NCI-H526 (cell line): Measurements from ENCODE around the gene CCDC93.

Experiments
- DNase-seq, 2 experiments: peaks; one replicate each; lab custom pipeline; 2025; lab: John Stamatoyannopoulos, UW

CCDC93 gene

DNA sequence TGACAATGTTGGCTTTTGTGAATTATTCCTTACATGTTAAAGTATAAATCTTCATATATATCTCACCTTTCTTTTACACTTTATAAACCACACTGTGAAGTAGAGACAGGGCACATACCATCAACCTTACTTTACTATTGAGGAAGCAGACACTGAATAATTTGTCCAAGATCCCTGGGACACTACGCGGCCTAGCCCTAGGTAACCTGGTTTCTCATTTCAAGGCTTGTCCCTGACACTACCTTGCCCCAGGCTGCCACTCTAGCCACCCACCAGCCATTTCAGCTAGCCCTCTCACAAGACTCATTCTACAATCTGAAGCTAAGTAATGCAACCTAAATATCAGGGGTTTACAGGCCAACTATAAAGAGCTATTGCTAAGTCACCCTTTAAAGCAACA lies 26.7 kb downstream of the CCDC93 start:
- DNase-seq = no peak

DNA sequence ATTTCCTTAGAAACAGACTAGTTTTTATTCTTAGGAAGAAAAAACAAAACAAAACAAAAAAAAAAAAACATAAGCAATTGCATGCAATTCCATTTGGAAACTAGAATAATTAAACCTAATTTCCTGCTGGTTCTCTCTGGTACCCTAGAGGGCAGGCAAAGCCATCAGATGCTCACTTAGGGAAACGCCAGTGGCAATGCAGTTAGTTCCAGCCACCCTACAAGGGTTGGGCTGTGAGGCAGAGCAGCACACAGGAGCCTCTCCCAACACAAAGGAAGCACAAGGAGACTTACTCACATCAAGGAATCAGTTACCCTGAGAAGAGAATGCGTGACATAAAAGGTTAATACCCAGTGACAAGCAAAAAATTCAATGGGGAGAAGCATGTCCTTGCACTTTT lies 28.8 kb downstream of the CCDC93 start:
- DNase-seq = no peak

- no peak for DNase-seq
Measured at GRCh38 chr2:117984208-117984607, 29.7 kb downstream of the CCDC93 start.

- no peak for DNase-seq
Measured at GRCh38 chr2:117983040-117983439, 30.8 kb downstream of the CCDC93 start.

- no peak for DNase-seq
Measured at GRCh38 chr2:117982376-117983033, 31.4 kb downstream of the CCDC93 start.

GRCh38 chr2:117981810-117982209 lies 32.1 kb downstream of the CCDC93 start:
- no peak for DNase-seq

- DNase-seq = no peak
Measured at GRCh38 chr2:117980783-117981676, 32.8 kb downstream of the CCDC93 start.

DNA sequence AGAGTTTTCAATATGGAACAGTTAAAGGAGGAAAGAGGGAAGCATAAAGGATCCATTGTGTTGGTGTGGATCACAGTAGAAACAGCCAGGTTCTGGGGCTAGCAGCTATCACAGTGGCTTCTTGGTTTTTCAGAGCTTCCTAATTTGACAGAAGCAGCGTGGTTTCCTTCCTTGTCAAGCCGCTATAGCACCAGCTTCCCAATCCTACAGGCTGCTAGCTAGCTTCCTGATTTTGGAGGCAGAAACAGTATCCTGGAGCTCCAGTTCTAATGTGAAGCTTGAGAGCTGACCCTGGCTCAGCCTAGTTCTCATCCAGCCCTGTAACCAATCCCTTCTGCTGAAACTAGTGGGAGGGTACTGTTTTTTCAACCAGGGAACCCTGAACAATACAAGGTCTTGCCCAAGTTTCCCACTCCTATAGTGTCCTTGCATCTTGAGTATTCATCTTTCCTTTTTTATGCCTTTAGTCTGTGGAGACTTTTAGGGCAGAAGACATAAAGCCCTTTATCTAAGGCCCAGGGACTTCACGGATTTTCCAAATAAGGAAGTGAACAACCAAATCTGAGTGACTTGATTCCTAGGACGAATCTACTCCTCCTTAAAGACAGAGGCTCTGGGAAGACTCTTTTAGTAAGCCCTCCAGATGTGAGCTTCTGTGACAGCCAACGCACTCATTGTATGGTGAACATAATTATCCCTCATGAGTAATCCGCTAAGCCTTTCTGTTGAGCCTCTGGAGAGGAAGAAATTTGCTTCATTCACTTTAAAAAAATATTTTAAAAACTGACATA lies 33.8 kb downstream of the CCDC93 start:
- DNase-seq = peak in 1 of 2 experiments; percentile 30

DNA sequence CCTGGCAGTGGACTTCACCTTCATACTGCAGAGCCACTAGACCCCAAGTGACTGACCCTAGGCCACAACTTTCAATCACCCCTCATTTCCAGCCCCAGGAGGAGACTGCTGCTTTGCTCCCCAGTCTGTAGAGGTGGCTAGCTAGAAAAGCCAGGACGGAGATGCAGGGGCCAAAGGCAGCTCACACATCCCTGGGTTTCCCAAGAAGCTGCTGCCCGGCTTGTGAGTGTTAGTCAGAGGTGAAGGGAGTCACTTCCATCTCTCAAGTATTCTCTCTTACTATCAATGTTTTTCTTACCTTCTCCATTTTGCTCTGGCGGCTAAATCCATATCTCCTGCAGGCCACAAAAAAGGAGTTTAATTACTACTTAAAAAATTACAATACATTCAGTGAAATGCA lies 36.2 kb downstream of the CCDC93 start:
- DNase-seq = no peak

- DNase-seq = no peak
Measured at GRCh38 chr2:117976581-117976980, 37.3 kb downstream of the CCDC93 start.

DNA sequence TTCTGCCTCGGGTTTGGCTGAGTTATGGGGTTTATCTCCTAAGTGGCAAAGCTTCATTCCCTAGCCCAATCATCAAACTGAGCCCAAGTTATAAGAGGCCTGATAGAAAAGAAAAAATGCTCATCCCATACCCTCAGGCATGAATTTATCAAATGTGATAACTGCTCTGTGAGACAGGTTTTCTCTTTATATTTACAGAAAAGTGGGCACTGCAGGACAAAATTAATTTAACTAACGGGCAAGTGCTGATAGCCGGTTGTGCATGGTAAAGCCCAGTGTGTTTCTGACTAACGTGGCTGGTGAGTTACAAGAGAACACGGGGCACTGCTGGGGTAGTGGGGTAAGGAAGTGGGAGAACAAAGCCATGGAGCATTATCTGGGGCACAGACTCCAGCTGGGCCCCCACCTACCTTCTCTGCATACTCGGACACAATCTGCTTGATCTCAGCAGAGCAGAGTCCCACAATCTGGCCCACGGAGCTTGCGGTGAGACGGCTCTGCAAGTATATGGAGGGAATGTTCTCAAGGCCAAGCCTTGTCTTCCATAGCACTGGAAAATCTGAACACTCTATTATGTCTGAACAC lies 40.3 kb downstream of the CCDC93 start:
- DNase-seq = no peak

GRCh38 chr2:117972476-117973123 lies 41.3 kb downstream of the CCDC93 start:
- no peak for DNase-seq

- no peak for DNase-seq
Measured at GRCh38 chr2:117968722-117969121, 45.1 kb downstream of the CCDC93 start.

GRCh38 chr2:117967977-117968718 lies 45.7 kb downstream of the CCDC93 start:
- DNase-seq = no peak

DNA sequence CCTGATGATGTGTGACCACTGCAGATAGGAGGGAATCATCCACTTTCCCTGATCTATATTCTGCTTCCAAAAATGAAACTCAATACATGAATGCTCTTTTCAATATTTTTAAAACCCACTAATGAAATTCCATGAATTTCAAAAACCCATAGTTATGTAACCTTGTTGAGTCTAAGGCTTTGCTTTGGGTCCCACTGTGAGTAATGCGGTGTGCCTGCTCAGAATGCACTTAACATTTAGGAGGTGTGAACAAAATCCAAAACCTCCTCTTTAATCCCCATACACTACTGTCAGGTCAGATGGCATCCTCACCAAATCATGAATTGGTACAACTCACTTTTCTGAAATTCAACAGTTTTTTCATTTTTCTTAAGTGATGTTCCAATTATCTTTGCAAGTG lies 50.4 kb downstream of the CCDC93 start:
- no peak for DNase-seq

- no peak for DNase-seq
Measured at GRCh38 chr2:117961201-117961600, 52.7 kb downstream of the CCDC93 start.

DNA sequence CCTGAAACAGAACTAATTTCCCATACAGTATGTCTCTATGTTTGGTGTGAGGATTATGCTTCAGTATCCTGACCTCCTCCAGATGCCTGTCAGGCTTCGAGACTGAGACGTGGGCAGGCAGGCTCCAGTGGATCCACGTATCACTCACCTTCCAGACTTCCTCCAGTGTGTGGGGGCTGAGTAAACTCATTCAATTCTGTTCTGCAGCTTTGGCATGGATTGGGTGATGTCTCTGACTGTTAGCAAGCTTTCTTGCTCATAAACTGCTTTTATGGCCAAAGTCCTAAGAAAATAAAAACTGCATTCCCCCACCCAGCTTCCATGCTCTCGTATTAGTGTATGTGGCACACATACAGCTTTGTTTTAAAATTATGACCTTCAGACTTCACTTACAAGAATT lies 53.6 kb downstream of the CCDC93 start:
- DNase-seq = no peak

DNA sequence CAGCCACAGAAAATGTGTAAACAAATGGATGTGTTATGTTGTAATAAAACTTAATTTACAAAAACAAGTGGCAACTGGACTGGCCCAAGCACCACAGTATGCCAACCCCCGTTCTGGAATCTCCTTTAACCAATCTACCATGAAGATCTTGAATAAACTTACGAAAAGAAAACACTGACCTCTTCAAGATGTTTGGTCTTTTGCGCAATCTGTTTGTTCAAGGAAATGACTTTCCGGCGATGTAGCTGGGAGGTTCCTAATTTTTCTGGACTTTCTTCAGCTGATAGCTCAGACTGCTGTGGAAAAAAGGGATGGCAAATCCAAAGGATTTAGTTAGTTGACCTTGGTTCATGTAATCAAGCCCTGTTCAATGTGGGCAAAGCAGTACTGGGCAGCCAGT lies 55.7 kb downstream of the CCDC93 start:
- no peak for DNase-seq

DNA sequence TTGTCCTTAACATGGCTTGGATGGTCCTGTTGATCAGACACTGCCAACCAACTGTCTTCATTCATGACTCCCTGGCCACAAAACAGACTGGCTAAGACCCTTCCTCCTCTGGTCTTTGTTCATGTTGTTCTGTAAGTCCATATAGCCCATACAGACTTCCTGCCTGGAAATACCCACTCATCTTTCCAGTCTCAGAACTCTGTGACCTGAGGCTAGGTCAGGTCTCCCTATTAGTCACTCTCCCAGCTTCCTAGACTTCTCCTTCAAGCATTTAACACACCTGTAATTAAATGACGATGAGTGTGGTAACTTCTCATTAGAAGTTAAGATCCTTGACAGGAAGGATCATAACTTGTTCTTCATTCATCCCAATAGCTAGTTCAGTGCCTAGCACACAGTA lies 56.3 kb downstream of the CCDC93 start:
- no peak for DNase-seq

- DNase-seq = no peak
Measured at GRCh38 chr2:117956036-117956796, 57.7 kb downstream of the CCDC93 start.
